Gastroesophageal sphincter (tissue), 4 donors: ENCODE data around the gene CARF. TPM values are rescaled to one million over a fixed set of nuclear protein-coding genes. Genes with fewer than 3 reads are reported as not detected.

Source experiments
- ATAC-seq: fragments of 150-250 bp; one replicate; pipeline ENCODE4 v1.9.1; 2016; ENCODE audit warnings: mild to moderate bottlenecking, moderate library complexity
- H3K27ac ChIP-seq, 4 donors: fragments of 200-600 bp; sonication (generic) in 3 of 4; 1 replicate in 3 of 4; 2 replicates in 1 of 4; pipeline ENCODE4 v1.5.1; 2016 to 2019
- H3K27me3 ChIP-seq: fragments of 200-600 bp; sonication (generic); one replicate; pipeline ENCODE4 v1.5.1; 2019
- H3K36me3 ChIP-seq, 2 donors: fragments of 200-600 bp; sonication (generic); one replicate each; pipeline ENCODE4 v1.5.1; 2019; ENCODE audit warnings: control low read depth in 1 of 2
- H3K4me1 ChIP-seq, 3 donors: fragments of 200-600 bp; sonication (generic); 1 replicate in 2 of 3; 2 replicates in 1 of 3; pipeline ENCODE4 v1.5.1; 2016 to 2019; ENCODE audit warnings: control low read depth in 2 of 3
- H3K4me3 ChIP-seq, 2 donors: fragments of 200-600 bp; sonication (generic); one replicate each; pipeline ENCODE4 v1.5.1; 2019; ENCODE audit warnings: mild to moderate bottlenecking in 1 of 2, moderate library complexity in 1 of 2
- H3K9me3 ChIP-seq, 3 donors: fragments of 200-600 bp; sonication (generic); one replicate each; pipeline ENCODE4 v1.5.1; 2017 to 2019; ENCODE audit warnings: control low read depth in 2 of 3
- EP300 ChIP-seq: sonication (generic); formaldehyde crosslinking; IDR thresholded peaks from one replicate; pipeline ENCODE4 v1.6.1; 2017; ENCODE audit warnings: antibody characterized with exemption, mild to moderate bottlenecking
- POLR2A ChIP-seq, 2 donors: fragments of 450-650 bp; IDR thresholded peaks; one replicate each; pipeline ENCODE4 v1.6.1; 2017; ENCODE audit warnings: antibody characterized with exemption in 2 of 2, mild to moderate bottlenecking in 2 of 2, moderate library complexity in 1 of 2
- POLR2AphosphoS5 ChIP-seq: sonication (generic); formaldehyde crosslinking; IDR thresholded peaks from one replicate; pipeline ENCODE4 v1.6.1; 2017; ENCODE audit warnings: antibody characterized with exemption
- WGBS, 2 donors: methylation state at CpG; one replicate each; pipeline ENCODE4 v1.1.5; 2018; ENCODE audit warnings: low coverage in 1 of 2; 5-methylcytosine and 5-hydroxymethylcytosine counted together
- total RNA-seq, 4 donors: library from RNA; depleted of rRNA; stranded (reverse); fragments of >200 nt; gene quantifications; one replicate each; pipeline ENCODE4 v1.1.0, GENCODE V29; 2016
- TF ChIP-seq, protein P1 (sequence below), 4 experiments: fragments of 200-600 bp in 2 of 4; fragments of 450-650 bp in 2 of 4; sonication (generic) in 1 of 4; IDR thresholded peaks; one replicate each; pipeline ENCODE4 v1.5.1; 2017 to 2019; ENCODE audit warnings: antibody characterized with exemption in 4 of 4, mild to moderate bottlenecking in 2 of 4, moderate library complexity in 2 of 4

The CARF gene
- total RNA-seq, result 10 to 100 TPM in 2 of 4 donors, 1 to 10 TPM in 2; 8.6 to 15.7 (median 9.7) TPM

- 0% methylated on average over 30 to 32 of the region's 39 CpGs for WGBS, 2 donors
- Histone ChIP-seq H3K27ac (peak within 1 kb of the TSS; percentile 68 to 91 (median 80)), H3K4me3 (peak within 1 kb of the TSS; percentile 65 to 100), H3K4me1 (peaks cover 4 to 30% (median 9%) of the 10 kb centered on the region in 3 donors), H3K27me3 (no peaks in the 10 kb centered on the region), H3K36me3 (peaks cover 0 to 7% of the 10 kb centered on the region in 2 donors), H3K9me3 (no peaks in the 10 kb centered on the region)
- TF ChIP-seq POLR2AphosphoS5 (peak; percentile 73), POLR2A (IDR thresholded peaks at IDR 0.05) (peak in 1 of 2 donors; percentile 42), EP300 (no peak)
- TF ChIP-seq, protein P1, sequence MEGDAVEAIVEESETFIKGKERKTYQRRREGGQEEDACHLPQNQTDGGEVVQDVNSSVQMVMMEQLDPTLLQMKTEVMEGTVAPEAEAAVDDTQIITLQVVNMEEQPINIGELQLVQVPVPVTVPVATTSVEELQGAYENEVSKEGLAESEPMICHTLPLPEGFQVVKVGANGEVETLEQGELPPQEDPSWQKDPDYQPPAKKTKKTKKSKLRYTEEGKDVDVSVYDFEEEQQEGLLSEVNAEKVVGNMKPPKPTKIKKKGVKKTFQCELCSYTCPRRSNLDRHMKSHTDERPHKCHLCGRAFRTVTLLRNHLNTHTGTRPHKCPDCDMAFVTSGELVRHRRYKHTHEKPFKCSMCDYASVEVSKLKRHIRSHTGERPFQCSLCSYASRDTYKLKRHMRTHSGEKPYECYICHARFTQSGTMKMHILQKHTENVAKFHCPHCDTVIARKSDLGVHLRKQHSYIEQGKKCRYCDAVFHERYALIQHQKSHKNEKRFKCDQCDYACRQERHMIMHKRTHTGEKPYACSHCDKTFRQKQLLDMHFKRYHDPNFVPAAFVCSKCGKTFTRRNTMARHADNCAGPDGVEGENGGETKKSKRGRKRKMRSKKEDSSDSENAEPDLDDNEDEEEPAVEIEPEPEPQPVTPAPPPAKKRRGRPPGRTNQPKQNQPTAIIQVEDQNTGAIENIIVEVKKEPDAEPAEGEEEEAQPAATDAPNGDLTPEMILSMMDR (IDR thresholded peaks at IDR 0.05), result peak in 2 of 4 experiments; percentile 12 to 16
- ATAC-seq, result peak; percentile 94
Observed at GRCh38 chr2:202911512-202912341, at the start of gene CARF, which contains the start of gene WDR12. CARF (plus strand) TSS chr2:202912275; CDS start chr2:202941903, 29,628 bp downstream. WDR12 (minus strand) TSS chr2:202911673; CDS start chr2:202911476, 197 bp downstream.

DNA sequence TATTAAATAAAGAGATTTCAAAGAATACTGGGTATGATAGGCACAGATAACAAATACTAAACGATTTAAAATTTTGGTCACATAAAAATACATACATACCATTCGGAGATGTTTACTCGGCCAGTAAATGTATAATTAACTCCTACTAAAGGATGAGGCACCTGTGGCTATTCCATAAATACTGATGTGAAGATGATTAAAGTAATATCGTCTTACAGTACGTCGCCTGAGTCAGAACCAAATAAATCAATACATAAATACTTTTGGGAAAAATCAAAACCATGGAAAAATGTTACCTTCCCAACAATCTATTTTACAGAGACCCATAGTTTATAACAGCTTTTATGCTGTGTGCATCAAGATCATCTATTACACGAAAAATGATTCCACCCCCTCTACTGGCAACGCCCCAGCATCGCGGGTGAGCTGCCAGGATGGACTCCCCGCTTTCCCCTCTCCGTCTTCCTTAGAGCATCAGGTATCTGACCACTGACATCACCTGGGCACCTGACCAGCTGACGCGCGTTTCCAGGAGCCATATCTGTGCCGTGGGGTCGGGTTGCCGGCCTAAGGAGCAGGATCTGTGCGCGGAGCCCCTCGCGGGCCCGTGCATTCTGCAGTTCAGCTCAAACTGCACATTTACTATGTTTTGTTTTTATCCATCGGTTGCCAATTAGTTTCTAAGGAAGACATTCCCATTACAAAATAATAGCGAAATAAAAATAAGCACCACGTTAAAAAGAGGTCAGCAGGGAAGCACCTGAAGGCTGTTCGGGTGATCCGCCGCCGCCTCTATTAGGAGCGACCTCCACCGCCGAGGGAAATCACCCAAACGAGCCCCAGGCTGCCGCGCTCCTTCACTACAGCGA is 41.4 kb upstream of the CARF start:
- peak; percentile 74 for ATAC-seq
- TF ChIP-seq EP300, result no peak
- TF ChIP-seq, protein P1 (IDR thresholded peaks at IDR 0.05), result peak in 2 of 4 experiments; percentile 20 to 25
- TF ChIP-seq POLR2AphosphoS5, result peak; percentile 12
- TF ChIP-seq POLR2A (IDR thresholded peaks at IDR 0.05), result no peak
- peak overlapping the region; percentile 49 to 82 for H3K4me3 ChIP-seq
- H3K9me3 ChIP-seq, result no peaks in the 10 kb centered on the region
- no peaks in the 10 kb centered on the region for H3K27me3 ChIP-seq
- H3K4me1 ChIP-seq, result peaks cover 0 to 14% (median 0%) of the 10 kb centered on the region in 3 donors
- H3K36me3 ChIP-seq, result peaks cover 0 to 5% of the 10 kb centered on the region in 2 donors
- WGBS, 2 donors, result 1 to 2% methylated on average over 23 to 32 of the region's 37 CpGs
- peak overlapping the region; percentile 19 to 94 (median 89) for H3K27ac ChIP-seq

DNA sequence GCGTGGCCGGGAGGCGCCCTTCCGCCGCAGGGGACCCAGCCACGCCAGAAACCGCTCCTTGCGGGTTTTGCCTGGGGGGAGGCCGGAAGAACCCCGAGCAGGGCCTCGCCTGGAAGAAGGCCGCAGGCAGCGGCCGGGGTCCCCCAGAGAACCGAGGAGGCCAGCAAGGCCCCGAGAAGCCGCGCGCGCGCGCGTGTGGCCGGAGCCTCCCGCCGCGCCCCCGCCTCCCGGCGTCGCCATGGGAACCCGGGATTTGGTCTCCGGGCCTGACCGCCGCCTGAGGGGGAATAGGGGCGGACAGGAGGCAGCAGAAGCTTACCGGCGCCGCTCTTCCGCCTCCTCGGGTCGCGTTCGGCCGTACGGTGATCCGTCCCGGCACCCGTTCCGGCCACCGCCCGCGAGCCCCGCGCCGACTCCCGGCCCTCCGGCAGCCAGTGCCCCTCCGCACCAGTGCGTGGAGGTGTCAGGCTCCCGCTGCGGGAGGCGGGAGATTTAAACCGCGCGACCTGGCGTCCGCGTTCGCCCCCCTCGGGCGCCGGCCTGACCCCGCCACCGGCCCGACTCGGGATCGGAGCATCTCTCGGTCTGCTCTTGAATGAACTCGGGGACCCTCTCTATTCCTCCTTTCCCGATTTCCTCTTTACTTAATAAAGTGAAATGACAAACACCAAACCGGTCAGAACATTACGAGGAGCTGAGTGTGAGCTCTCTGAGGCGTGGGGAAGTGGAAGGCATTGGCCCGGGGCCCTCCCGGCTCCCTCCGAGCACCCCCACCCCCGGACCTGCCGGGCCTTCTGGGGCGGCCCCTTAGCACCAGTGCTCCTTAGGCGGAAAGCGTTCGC is 40.6 kb upstream of the CARF start, which contains the start of gene ICA1L:
TSS of gene ICA1L (minus strand) at position 467 of the 842 bp plus-strand sequence. CDS start 42,757 bp downstream, outside the sequence.
- no peaks in the 10 kb centered on the region for H3K9me3 ChIP-seq
- H3K27ac ChIP-seq, result peak within 1 kb of the TSS; percentile 19 to 94 (median 89)
- peak; percentile 79 for ATAC-seq
- peaks cover 0 to 14% (median 0%) of the 10 kb centered on the region in 3 donors for H3K4me1 ChIP-seq
- peak within 1 kb of the TSS; percentile 49 to 82 for H3K4me3 ChIP-seq
- no peaks in the 10 kb centered on the region for H3K27me3 ChIP-seq
- no peaks in the 10 kb centered on the region for H3K36me3 ChIP-seq
- TF ChIP-seq, protein P1 (IDR thresholded peaks at IDR 0.05), result peak in 1 of 4 experiments; percentile 21
- no peak for TF ChIP-seq POLR2A (IDR thresholded peaks at IDR 0.05)
- peak; percentile 32 for TF ChIP-seq POLR2AphosphoS5
- no peak for TF ChIP-seq EP300
- WGBS, 2 donors, result 0% methylated on average over 4 to 6 of the region's 93 CpGs

DNA sequence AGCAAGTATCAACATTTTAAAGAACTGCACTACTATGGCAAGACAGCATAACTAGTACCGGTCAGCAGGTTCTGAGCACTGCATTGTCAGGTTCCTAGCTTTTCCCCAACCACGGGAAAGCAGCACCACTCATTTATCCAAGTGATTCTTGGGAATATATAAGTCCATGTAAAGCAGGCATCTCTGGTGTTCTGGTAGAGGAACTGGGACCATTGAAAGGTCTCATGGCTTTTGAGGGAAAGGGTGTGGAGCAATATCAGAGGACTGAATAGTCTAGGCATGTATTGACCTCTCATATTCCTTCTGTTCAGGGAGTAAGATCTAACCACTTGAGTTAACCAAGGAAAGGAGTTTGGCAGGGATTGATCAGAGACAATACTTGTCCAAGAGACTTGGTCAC is 34.4 kb upstream of the CARF start:
- Histone ChIP-seq H3K27ac (no peak overlapping the region), H3K9me3 (no peaks in the 10 kb centered on the region), H3K36me3 (peaks cover 0 to 38% of the 10 kb centered on the region in 2 donors), H3K27me3 (no peaks in the 10 kb centered on the region), H3K4me3 (no peak overlapping the region), H3K4me1 (no peaks in the 10 kb centered on the region)
- ATAC-seq, result no peak
- 94 to 100% methylated on average over 1 to 2 of the region's 2 CpGs for WGBS, 2 donors
- TF ChIP-seq POLR2A (IDR thresholded peaks at IDR 0.05) (no peak), EP300 (no peak)
- TF ChIP-seq, protein P1 (IDR thresholded peaks at IDR 0.05), result no peak
